NCI-H1694 treated with DMSO at 0.1 percent for 48 hours (cell line): ENCODE measurements around the gene EXOC4.

Experiments used
- DNase-seq: peaks from one replicate; lab custom pipeline; 2025; lab: John Stamatoyannopoulos, UW

The EXOC4 gene

GRCh38 chr7:133428876-133429275 lies 176.0 kb downstream of the EXOC4 start:
- DNase-seq, result no peak

GRCh38 chr7:133429371-133429770 lies 176.5 kb downstream of the EXOC4 start:
- DNase-seq, result no peak

GRCh38 chr7:133431134-133431724 lies 178.4 kb downstream of the EXOC4 start:
- no peak for DNase-seq

- DNase-seq, result no peak
Measured at GRCh38 chr7:133433165-133433812, 180.4 kb downstream of the EXOC4 start.

GRCh38 chr7:133434246-133434865 lies 181.5 kb downstream of the EXOC4 start:
- peak; percentile 40 for DNase-seq

GRCh38 chr7:133436014-133436428 lies 183.1 kb downstream of the EXOC4 start:
- no peak for DNase-seq

- no peak for DNase-seq
Measured at GRCh38 chr7:133437544-133437943, 184.7 kb downstream of the EXOC4 start.

- DNase-seq, result no peak
Measured at GRCh38 chr7:133442818-133443217, 189.9 kb downstream of the EXOC4 start.

GRCh38 chr7:133445617-133446016 lies 192.7 kb downstream of the EXOC4 start:
- no peak for DNase-seq

- no peak for DNase-seq
Measured at GRCh38 chr7:133448012-133448411, 195.1 kb downstream of the EXOC4 start.

GRCh38 chr7:133452577-133452976 lies 199.7 kb downstream of the EXOC4 start:
- DNase-seq, result no peak

GRCh38 chr7:133458688-133459087 lies 205.8 kb downstream of the EXOC4 start:
- DNase-seq, result no peak

GRCh38 chr7:133461421-133461820 lies 208.5 kb downstream of the EXOC4 start:
- no peak for DNase-seq

- no peak for DNase-seq
Measured at GRCh38 chr7:133475655-133476054, 222.8 kb downstream of the EXOC4 start.

- peak; percentile 4 for DNase-seq
Measured at GRCh38 chr7:133477791-133478190, 224.9 kb downstream of the EXOC4 start.

- DNase-seq, result no peak
Measured at GRCh38 chr7:133478591-133479135, 225.8 kb downstream of the EXOC4 start.

- no peak for DNase-seq
Measured at GRCh38 chr7:133479456-133480065, 226.7 kb downstream of the EXOC4 start.

GRCh38 chr7:133480868-133481267 lies 228.0 kb downstream of the EXOC4 start:
- no peak for DNase-seq

- no peak for DNase-seq
Measured at GRCh38 chr7:133481676-133482075, 228.8 kb downstream of the EXOC4 start.

- no peak for DNase-seq
Measured at GRCh38 chr7:133482599-133482998, 229.7 kb downstream of the EXOC4 start.

GRCh38 chr7:133484086-133484485 lies 231.2 kb downstream of the EXOC4 start:
- DNase-seq, result no peak

GRCh38 chr7:133489906-133490305 lies 237.0 kb downstream of the EXOC4 start:
- DNase-seq, result no peak

- no peak for DNase-seq
Measured at GRCh38 chr7:133491201-133491691, 238.4 kb downstream of the EXOC4 start.
